Measurements from ENCODE around the gene KCND3.

KCND3 gene

GRCh38 chr1:111832521-111833155, 156.8 kb downstream of the KCND3 start:
- no peak for DNase-seq (ENCODE audit: low read depth)
- no peak overlapping the region for H3K4me3 ChIP-seq (ENCODE audit: low read depth, low read length)

GRCh38 chr1:111831153-111831552, 158.3 kb downstream of the KCND3 start:
- no peak overlapping the region for H3K4me3 ChIP-seq (ENCODE audit: low read depth, low read length)
- no peak for DNase-seq (ENCODE audit: low read depth)

- H3K4me3 ChIP-seq (ENCODE audit: low read depth, low read length) = no peak overlapping the region
- DNase-seq (ENCODE audit: low read depth) = no peak
Observed at GRCh38 chr1:111827946-111828345, 161.5 kb downstream of the KCND3 start.

- no peak overlapping the region for H3K4me3 ChIP-seq (ENCODE audit: low read depth, low read length)
- DNase-seq (ENCODE audit: low read depth) = no peak
Observed at GRCh38 chr1:111826278-111826677, 163.2 kb downstream of the KCND3 start.

- no peak for DNase-seq (ENCODE audit: low read depth)
- no peak overlapping the region for H3K4me3 ChIP-seq (ENCODE audit: low read depth, low read length)
Observed at GRCh38 chr1:111825217-111825616, 164.3 kb downstream of the KCND3 start.

- no peak overlapping the region for H3K4me3 ChIP-seq (ENCODE audit: low read depth, low read length)
- DNase-seq (ENCODE audit: low read depth) = no peak
Observed at GRCh38 chr1:111822138-111822537, 167.3 kb downstream of the KCND3 start.

GRCh38 chr1:111821121-111821745, 168.2 kb downstream of the KCND3 start:
- no peak overlapping the region for H3K4me3 ChIP-seq (ENCODE audit: low read depth, low read length)
- DNase-seq (ENCODE audit: low read depth) = no peak

- H3K4me3 ChIP-seq (ENCODE audit: low read depth, low read length) = no peak overlapping the region
Observed at GRCh38 chr1:111819566-111820263, 169.8 kb downstream of the KCND3 start.

GRCh38 chr1:111818546-111818945, 170.9 kb downstream of the KCND3 start:
- no peak overlapping the region for H3K4me3 ChIP-seq (ENCODE audit: low read depth, low read length)
- no peak for DNase-seq (ENCODE audit: low read depth)

More at GRCh38 chr1:111819566-111820263, 169.8 kb downstream of the KCND3 start:
- DNase-seq (ENCODE audit: low read depth) = no peak

- no peak overlapping the region for H3K4me3 ChIP-seq (ENCODE audit: low read depth, low read length)
- DNase-seq (ENCODE audit: low read depth) = no peak
Observed at GRCh38 chr1:111818081-111818480, 171.4 kb downstream of the KCND3 start.

GRCh38 chr1:111814642-111815041, 174.8 kb downstream of the KCND3 start:
- no peak overlapping the region for H3K4me3 ChIP-seq (ENCODE audit: low read depth, low read length)
- no peak for DNase-seq (ENCODE audit: low read depth)

GRCh38 chr1:111814305-111814628, 175.2 kb downstream of the KCND3 start:
- no peak for DNase-seq (ENCODE audit: low read depth)
- no peak overlapping the region for H3K4me3 ChIP-seq (ENCODE audit: low read depth, low read length)

GRCh38 chr1:111813440-111814304, 175.8 kb downstream of the KCND3 start:
- no peak for DNase-seq (ENCODE audit: low read depth)
- H3K4me3 ChIP-seq (ENCODE audit: low read depth, low read length) = no peak overlapping the region

GRCh38 chr1:111812306-111812705, 177.2 kb downstream of the KCND3 start:
- DNase-seq (ENCODE audit: low read depth) = no peak
- H3K4me3 ChIP-seq (ENCODE audit: low read depth, low read length) = no peak overlapping the region

- H3K4me3 ChIP-seq (ENCODE audit: low read depth, low read length) = no peak overlapping the region
- DNase-seq (ENCODE audit: low read depth) = no peak
Observed at GRCh38 chr1:111811891-111812290, 177.6 kb downstream of the KCND3 start.

- H3K4me3 ChIP-seq (ENCODE audit: low read depth, low read length) = no peak overlapping the region
Observed at GRCh38 chr1:111805251-111805650, 184.2 kb downstream of the KCND3 start.

GRCh38 chr1:111804776-111805175, 184.7 kb downstream of the KCND3 start:
- H3K4me3 ChIP-seq (ENCODE audit: low read depth, low read length) = no peak overlapping the region
- DNase-seq (ENCODE audit: low read depth) = no peak

More at GRCh38 chr1:111805251-111805650, 184.2 kb downstream of the KCND3 start:
- DNase-seq (ENCODE audit: low read depth) = no peak

- no peak for DNase-seq (ENCODE audit: low read depth)
Observed at GRCh38 chr1:111803951-111804350, 185.5 kb downstream of the KCND3 start.

GRCh38 chr1:111802984-111803383, 186.5 kb downstream of the KCND3 start:
- no peak overlapping the region for H3K4me3 ChIP-seq (ENCODE audit: low read depth, low read length)
- DNase-seq (ENCODE audit: low read depth) = no peak

More at GRCh38 chr1:111803951-111804350, 185.5 kb downstream of the KCND3 start:
- H3K4me3 ChIP-seq (ENCODE audit: low read depth, low read length) = no peak overlapping the region

GRCh38 chr1:111802110-111802509, 187.4 kb downstream of the KCND3 start:
- DNase-seq (ENCODE audit: low read depth) = no peak

More at GRCh38 chr1:111802110-111802509, 187.4 kb downstream of the KCND3 start:
- H3K4me3 ChIP-seq (ENCODE audit: low read depth, low read length) = no peak overlapping the region
